A549 (cell line): Measurements from ENCODE around the gene TCF25. TPM values are rescaled to one million over a fixed set of nuclear protein-coding genes. Genes with fewer than 3 reads are reported as not detected.
"Not testable (repeated sequence)": the region's sequence is repeated elsewhere in the genome, so short reads cannot be mapped to it uniquely, and the experiment has no call there.

Source experiments
- ATAC-seq, 2 experiments: fragments of 200-7000 bp in 1 of 2; fragments of >200 bp in 1 of 2; cut with Nextera tagmentation in 1 of 2; cut with Tn5 transposase in 1 of 2; 3 replicates each; pipeline versions ENCODE4 v1.8.0 to v1.9.1; 2018 to 2020; ENCODE audit warnings: mild to moderate bottlenecking in 1 of 2, moderate library complexity in 1 of 2
- CTCF ChIA-PET: fragments of 300-600 bp; sonication (Branson Sonifier 250); formaldehyde crosslinking; extraction: SDS; loops from one replicate; lab custom pipeline; 2021; ENCODE audit warnings: antibody characterized with exemption, inconsistent platforms; lab: Yijun Ruan, JAX
- POLR2A ChIA-PET: fragments of 350-600 bp; formaldehyde crosslinking; extraction: SDS; loops from one replicate; lab custom pipeline; 2021; ENCODE audit warnings: antibody characterized with exemption, inconsistent platforms; lab: Yijun Ruan, JAX
- DNase-seq, 2 experiments: peaks; one replicate each; pipeline versions ENCODE4 v3.0.0 to v3.0.0-alpha.2; 2011 to 2016; ENCODE audit warnings: low read depth in 1 of 2, low spot score in 1 of 2
- FAIRE-seq: peaks from 2 replicates; lab custom pipeline; 2011; peaks lifted over from hg19 to GRCh38; lab: Jason Lieb, UNC
- H3K27ac ChIP-seq, 2 experiments: fragments of >200 bp; sonication (Bioruptor Twin); formaldehyde crosslinking; 3 replicates each; pipeline ENCODE4 v1.5.1; 2016 to 2017
- H3K4me1 ChIP-seq: fragments of >200 bp; sonication (Bioruptor Twin); formaldehyde crosslinking; 3 replicates; pipeline ENCODE4 v1.6.1; 2016
- H3K4me2 ChIP-seq: fragments of >200 bp; sonication (Bioruptor Twin); formaldehyde crosslinking; 3 replicates; pipeline ENCODE4 v1.6.1; 2016
- H3K4me3 ChIP-seq: fragments of >200 bp; sonication (Bioruptor Twin); formaldehyde crosslinking; 3 replicates; pipeline ENCODE4 v1.5.1; 2016
- H3K9me3 ChIP-seq: fragments of >200 bp; sonication (Bioruptor Twin); formaldehyde crosslinking; 3 replicates; pipeline ENCODE4 v1.6.1; 2016
- CBX8 ChIP-seq: fragments of 200-600 bp; sonication (generic); IDR thresholded peaks from 2 replicates; pipeline ENCODE4 v1.6.1; 2016
- CEBPB ChIP-seq, 2 experiments: fragments of >200 bp in 1 of 2; sonication (Bioruptor Twin) in 1 of 2; formaldehyde crosslinking in 1 of 2; IDR thresholded peaks; 2 replicates each; pipeline ENCODE4 v1.6.1; 2012 to 2016
- CHD2 ChIP-seq: fragments of 150-350 bp; IDR thresholded peaks from 2 replicates; pipeline ENCODE4 v1.6.1; 2014; ENCODE audit warnings: low read length; ENCODE audit not compliant: partially characterized antibody
- EHF ChIP-seq: fragments of 250-450 bp; sonication (Bioruptor Pico); IDR thresholded peaks from 2 replicates; pipeline ENCODE4 v1.5.0; 2020; ENCODE audit warnings: mild to moderate bottlenecking
- FOSB ChIP-seq: fragments of 250-450 bp; sonication (Bioruptor Pico); IDR thresholded peaks from 2 replicates; pipeline ENCODE4 v1.5.0; 2020; ENCODE audit warnings: mild to moderate bottlenecking, moderate library complexity
- HOXA7 ChIP-seq: fragments of 250-450 bp; sonication (Bioruptor Pico); IDR thresholded peaks from 2 replicates; pipeline ENCODE4 v1.5.0; 2020; ENCODE audit warnings: mild to moderate bottlenecking, moderate library complexity
- HOXB13 ChIP-seq: fragments of 250-450 bp; sonication (Bioruptor Pico); IDR thresholded peaks from 2 replicates; pipeline ENCODE4 v1.5.0; 2020; ENCODE audit warnings: low read depth, mild to moderate bottlenecking, moderate library complexity
- HOXB5 ChIP-seq: fragments of 250-450 bp; sonication (Bioruptor Pico); IDR thresholded peaks from 2 replicates; pipeline ENCODE4 v1.5.0; 2020; ENCODE audit warnings: mild to moderate bottlenecking, moderate library complexity
- JUN ChIP-seq, 2 experiments: fragments of >200 bp; sonication (Bioruptor Twin); formaldehyde crosslinking; IDR thresholded peaks; 2 replicates in 1 of 2; 3 replicates in 1 of 2; pipeline ENCODE4 v1.6.1; 2016 to 2017
- JUNB ChIP-seq: fragments of >200 bp; sonication (Bioruptor Twin); formaldehyde crosslinking; IDR thresholded peaks from 2 replicates; pipeline ENCODE4 v1.6.1; 2016
- NPAS2 ChIP-seq: fragments of 250-450 bp; sonication (Bioruptor Pico); IDR thresholded peaks from 2 replicates; pipeline ENCODE4 v1.8.0; 2022; ENCODE audit warnings: mild to moderate bottlenecking, moderate library complexity, borderline replicate concordance
- PHF8 ChIP-seq: fragments of 200-600 bp; sonication (generic); IDR thresholded peaks from 2 replicates; pipeline ENCODE4 v1.6.1; 2016; ENCODE audit warnings: low read depth, mild to moderate bottlenecking, antibody characterized with exemption, moderate library complexity, borderline replicate concordance
- POLR2A ChIP-seq: IDR thresholded peaks from 2 replicates; pipeline ENCODE4 v1.6.1; 2012; ENCODE audit warnings: mild to moderate bottlenecking, low read length
- RARB ChIP-seq: fragments of 250-450 bp; sonication (Bioruptor Pico); IDR thresholded peaks from 2 replicates; pipeline ENCODE4 v1.8.0; 2021; ENCODE audit warnings: mild to moderate bottlenecking, moderate library complexity
- RNF2 ChIP-seq: fragments of 200-600 bp; sonication (generic); IDR thresholded peaks from 2 replicates; pipeline ENCODE4 v1.6.1; 2016; ENCODE audit warnings: low read depth, mild to moderate bottlenecking, antibody characterized with exemption, moderate library complexity, borderline replicate concordance
- SREBF2 ChIP-seq: fragments of 450-650 bp; IDR thresholded peaks from 2 replicates; pipeline ENCODE4 v1.6.1; 2014; ENCODE audit warnings: mild to moderate bottlenecking, moderate library complexity
- TFCP2L1 ChIP-seq: fragments of 250-450 bp; sonication (Bioruptor Pico); IDR thresholded peaks from 2 replicates; pipeline ENCODE4 v1.5.0; 2021; ENCODE audit warnings: mild to moderate bottlenecking
- TP53 ChIP-seq: fragments of 250-450 bp; sonication (Bioruptor Pico); IDR thresholded peaks from 2 replicates; pipeline ENCODE4 v1.5.0; 2021; ENCODE audit warnings: mild to moderate bottlenecking, moderate library complexity
- ZNF302 ChIP-seq: fragments of 250-450 bp; sonication (Bioruptor Pico); IDR thresholded peaks from 2 replicates; pipeline ENCODE4 v1.9.0; 2021; ENCODE audit warnings: inconsistent platforms, mild to moderate bottlenecking, moderate library complexity
- WGBS: methylation state at CpG from one replicate; pipeline ENCODE4 v1.1.6; 2017; ENCODE audit errors: missing lambda C conversion rate; 5-methylcytosine and 5-hydroxymethylcytosine counted together
- polyA minus RNA-seq: library from RNA; depleted of rRNA, polyadenylated mRNA; stranded (reverse); fragments of >200 nt; gene quantifications from 2 replicates; pipeline ENCODE4 v1.2.3, GENCODE V29; 2011; rRNA and poly(A)+ RNA removed
- polyA plus RNA-seq, 4 experiments: library from polyadenylated mRNA; depleted of rRNA in 3 of 4; stranded (reverse); fragments of >200 nt; fragmentation: RNase III in 1 of 4; extraction: RNeasy Plus Mini Kit Qiagen cat#74134 plus additional on column Dnase treatment in 1 of 4; gene quantifications; 2 replicates in 3 of 4; 3 replicates in 1 of 4; pipeline ENCODE4 v1.2.3, GENCODE V29; 2011 to 2017
- TF ChIP-seq, protein P1 (sequence below): IDR thresholded peaks from 2 replicates; pipeline ENCODE4 v1.6.1; 2012; ENCODE audit warnings: low read depth, borderline replicate concordance
- TF ChIP-seq, protein P2 (sequence below): fragments of >200 bp; sonication (Bioruptor Twin); formaldehyde crosslinking; IDR thresholded peaks from 3 replicates; pipeline ENCODE4 v1.5.1; 2016
- TF ChIP-seq, protein P3 (sequence below): fragments of 250-450 bp; sonication (Bioruptor Pico); IDR thresholded peaks from 2 replicates; pipeline ENCODE4 v1.5.0; 2020; ENCODE audit warnings: low read depth, mild to moderate bottlenecking, moderate library complexity
- TF ChIP-seq, protein P4 (sequence below): fragments of >200 bp; sonication (Bioruptor Twin); formaldehyde crosslinking; IDR thresholded peaks from 3 replicates; pipeline ENCODE4 v1.6.1; 2016
- TF ChIP-seq, protein P5 (sequence below): IDR thresholded peaks from 2 replicates; pipeline ENCODE4 v1.6.1; 2012

TCF25 gene, protein sequence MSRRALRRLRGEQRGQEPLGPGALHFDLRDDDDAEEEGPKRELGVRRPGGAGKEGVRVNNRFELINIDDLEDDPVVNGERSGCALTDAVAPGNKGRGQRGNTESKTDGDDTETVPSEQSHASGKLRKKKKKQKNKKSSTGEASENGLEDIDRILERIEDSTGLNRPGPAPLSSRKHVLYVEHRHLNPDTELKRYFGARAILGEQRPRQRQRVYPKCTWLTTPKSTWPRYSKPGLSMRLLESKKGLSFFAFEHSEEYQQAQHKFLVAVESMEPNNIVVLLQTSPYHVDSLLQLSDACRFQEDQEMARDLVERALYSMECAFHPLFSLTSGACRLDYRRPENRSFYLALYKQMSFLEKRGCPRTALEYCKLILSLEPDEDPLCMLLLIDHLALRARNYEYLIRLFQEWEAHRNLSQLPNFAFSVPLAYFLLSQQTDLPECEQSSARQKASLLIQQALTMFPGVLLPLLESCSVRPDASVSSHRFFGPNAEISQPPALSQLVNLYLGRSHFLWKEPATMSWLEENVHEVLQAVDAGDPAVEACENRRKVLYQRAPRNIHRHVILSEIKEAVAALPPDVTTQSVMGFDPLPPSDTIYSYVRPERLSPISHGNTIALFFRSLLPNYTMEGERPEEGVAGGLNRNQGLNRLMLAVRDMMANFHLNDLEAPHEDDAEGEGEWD
- 80.4 and 125 TPM in 2 replicates for polyA plus RNA-seq (2011; rRNA removed)
- 137 and 156 TPM in 2 replicates for polyA plus RNA-seq (2012; cell fraction: cytosol; rRNA removed)
- 508 and 516 TPM in 2 replicates for polyA plus RNA-seq (2012; cell fraction: nucleus; rRNA removed)
- polyA plus RNA-seq (2017; fragmentation: RNase III; extraction: RNeasy Plus Mini Kit Qiagen cat#74134 plus additional on column Dnase treatment) = 116 to 125 TPM (median 122 TPM) in 3 replicates
- polyA minus RNA-seq = 77.0 and 79.2 TPM in 2 replicates

DNA sequence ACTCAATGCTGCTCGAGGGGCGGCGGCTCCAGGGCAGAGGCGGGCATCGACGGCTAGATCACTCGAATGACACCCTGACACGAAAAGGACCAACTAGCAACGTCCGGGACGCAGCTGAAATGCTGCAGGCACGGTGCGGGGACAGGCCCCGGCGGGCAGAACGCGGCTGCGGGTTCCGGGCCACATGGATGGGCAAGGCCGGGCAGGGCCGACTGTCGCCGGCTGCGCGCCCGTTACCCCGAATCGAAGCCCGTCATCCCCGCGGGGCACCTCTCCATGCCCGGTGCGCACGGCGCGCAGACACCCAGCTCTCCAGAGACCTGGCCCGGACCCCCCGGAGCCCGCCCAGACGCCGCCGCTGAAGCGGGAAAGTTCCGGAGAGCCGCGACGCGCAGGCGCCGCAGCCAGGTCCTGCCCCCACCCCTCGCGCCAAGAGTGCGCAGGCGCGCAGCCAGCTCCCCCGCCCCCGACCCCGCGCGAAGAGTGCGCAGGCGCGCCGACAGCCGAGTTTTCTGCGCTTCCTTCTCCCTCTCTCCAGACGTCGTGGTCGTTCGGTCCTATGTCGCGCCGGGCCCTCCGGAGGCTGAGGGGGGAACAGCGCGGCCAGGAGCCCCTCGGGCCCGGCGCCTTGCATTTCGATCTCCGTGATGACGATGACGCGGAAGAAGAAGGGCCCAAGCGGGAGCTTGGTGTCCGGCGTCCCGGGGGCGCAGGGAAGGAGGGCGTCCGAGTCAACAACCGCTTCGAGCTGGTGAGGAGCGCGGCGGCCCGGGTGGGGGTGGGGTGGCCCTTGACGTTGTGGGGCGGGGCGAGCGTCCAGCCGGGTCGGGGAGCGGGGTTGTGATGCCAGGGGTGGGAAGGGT, at the start of gene TCF25:
TSS of gene TCF25 (plus strand) at position 484 of the 863 bp plus-strand sequence. CDS start at position 560, 76 bp downstream.
- H3K9me3 ChIP-seq = peaks cover 2% of the 10 kb centered on the region; the same call in 2 of the 3 replicates
- TF ChIP-seq POLR2A (peak; percentile 54), TP53 (CRISPR knock-in tag) (peak; percentile 75; the same call in 1 of the 2 replicates), RARB (CRISPR knock-in tag) (peak; percentile 49; the same call in 1 of the 2 replicates), NPAS2 (peak; percentile 42; the same call in 1 of the 2 replicates), EHF (peak; percentile 87; the same call in 1 of the 2 replicates), JUNB (no peak), HOXA7 (CRISPR knock-in tag) (peak; percentile 73; the same call in 1 of the 2 replicates), CEBPB (IDR thresholded peaks at IDR 0.05) (no peak), SREBF2 (no peak), HOXB5 (CRISPR knock-in tag) (peak; percentile 87; the same call in 1 of the 2 replicates), ZNF302 (0 out of 2 replicates have a peak, but pooled peaks have one; percentile 41), HOXB13 (CRISPR knock-in tag) (peak; percentile 94), RNF2 (0 out of 2 replicates have a peak, but pooled peaks have one; percentile 37), JUN (IDR thresholded peaks at IDR 0.05) (peak; percentile 83 to 88; a peak in 4 of 5 replicates), PHF8 (peak; percentile 61), FOSB (peak; percentile 81; the same call in 1 of the 2 replicates), CHD2 (peak; percentile 23), CBX8 (no peak), TFCP2L1 (peak; percentile 90)
- TF ChIP-seq, protein P1, sequence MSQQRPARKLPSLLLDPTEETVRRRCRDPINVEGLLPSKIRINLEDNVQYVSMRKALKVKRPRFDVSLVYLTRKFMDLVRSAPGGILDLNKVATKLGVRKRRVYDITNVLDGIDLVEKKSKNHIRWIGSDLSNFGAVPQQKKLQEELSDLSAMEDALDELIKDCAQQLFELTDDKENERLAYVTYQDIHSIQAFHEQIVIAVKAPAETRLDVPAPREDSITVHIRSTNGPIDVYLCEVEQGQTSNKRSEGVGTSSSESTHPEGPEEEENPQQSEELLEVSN = peak; percentile 97
- TF ChIP-seq, protein P2, sequence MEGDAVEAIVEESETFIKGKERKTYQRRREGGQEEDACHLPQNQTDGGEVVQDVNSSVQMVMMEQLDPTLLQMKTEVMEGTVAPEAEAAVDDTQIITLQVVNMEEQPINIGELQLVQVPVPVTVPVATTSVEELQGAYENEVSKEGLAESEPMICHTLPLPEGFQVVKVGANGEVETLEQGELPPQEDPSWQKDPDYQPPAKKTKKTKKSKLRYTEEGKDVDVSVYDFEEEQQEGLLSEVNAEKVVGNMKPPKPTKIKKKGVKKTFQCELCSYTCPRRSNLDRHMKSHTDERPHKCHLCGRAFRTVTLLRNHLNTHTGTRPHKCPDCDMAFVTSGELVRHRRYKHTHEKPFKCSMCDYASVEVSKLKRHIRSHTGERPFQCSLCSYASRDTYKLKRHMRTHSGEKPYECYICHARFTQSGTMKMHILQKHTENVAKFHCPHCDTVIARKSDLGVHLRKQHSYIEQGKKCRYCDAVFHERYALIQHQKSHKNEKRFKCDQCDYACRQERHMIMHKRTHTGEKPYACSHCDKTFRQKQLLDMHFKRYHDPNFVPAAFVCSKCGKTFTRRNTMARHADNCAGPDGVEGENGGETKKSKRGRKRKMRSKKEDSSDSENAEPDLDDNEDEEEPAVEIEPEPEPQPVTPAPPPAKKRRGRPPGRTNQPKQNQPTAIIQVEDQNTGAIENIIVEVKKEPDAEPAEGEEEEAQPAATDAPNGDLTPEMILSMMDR = no peak
- TF ChIP-seq, protein P3, sequence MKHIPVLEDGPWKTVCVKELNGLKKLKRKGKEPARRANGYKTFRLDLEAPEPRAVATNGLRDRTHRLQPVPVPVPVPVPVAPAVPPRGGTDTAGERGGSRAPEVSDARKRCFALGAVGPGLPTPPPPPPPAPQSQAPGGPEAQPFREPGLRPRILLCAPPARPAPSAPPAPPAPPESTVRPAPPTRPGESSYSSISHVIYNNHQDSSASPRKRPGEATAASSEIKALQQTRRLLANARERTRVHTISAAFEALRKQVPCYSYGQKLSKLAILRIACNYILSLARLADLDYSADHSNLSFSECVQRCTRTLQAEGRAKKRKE = peak; percentile 87
- TF ChIP-seq, protein P4, sequence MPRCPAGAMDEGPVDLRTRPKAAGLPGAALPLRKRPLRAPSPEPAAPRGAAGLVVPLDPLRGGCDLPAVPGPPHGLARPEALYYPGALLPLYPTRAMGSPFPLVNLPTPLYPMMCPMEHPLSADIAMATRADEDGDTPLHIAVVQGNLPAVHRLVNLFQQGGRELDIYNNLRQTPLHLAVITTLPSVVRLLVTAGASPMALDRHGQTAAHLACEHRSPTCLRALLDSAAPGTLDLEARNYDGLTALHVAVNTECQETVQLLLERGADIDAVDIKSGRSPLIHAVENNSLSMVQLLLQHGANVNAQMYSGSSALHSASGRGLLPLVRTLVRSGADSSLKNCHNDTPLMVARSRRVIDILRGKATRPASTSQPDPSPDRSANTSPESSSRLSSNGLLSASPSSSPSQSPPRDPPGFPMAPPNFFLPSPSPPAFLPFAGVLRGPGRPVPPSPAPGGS = peak; percentile 61; the same call in 1 of the 3 replicates
- TF ChIP-seq, protein P5, sequence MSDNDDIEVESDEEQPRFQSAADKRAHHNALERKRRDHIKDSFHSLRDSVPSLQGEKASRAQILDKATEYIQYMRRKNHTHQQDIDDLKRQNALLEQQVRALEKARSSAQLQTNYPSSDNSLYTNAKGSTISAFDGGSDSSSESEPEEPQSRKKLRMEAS = peak; percentile 96
- WGBS = 0% methylated on average over 7 of the region's 104 CpGs
- POLR2A ChIA-PET = interaction anchor here (0.5 to 3.0 kb wide), 30 partner anchors 8 to 282 kb away, joined by 3 to 34 read pairs (median 4); partner anchors contain the start of genes FANCA, MC1R, SPIRE2 and TUBB3
- ATAC-seq (peak; percentile 78 to 80), FAIRE-seq (no peak), DNase-seq (peak; percentile 73 to 91)
- H3K4me3 ChIP-seq = peak within 1 kb of the TSS; percentile 85
- H3K4me2 ChIP-seq = peak within 1 kb of the TSS; percentile 95
- CTCF ChIA-PET = interaction anchor here (0.7 to 5.7 kb wide), 3 partner anchors 11 to 167 kb away, joined by 3 to 79 read pairs (median 3); no protein-coding TSS in a partner anchor
- peaks cover 12% of the 10 kb centered on the region; the same call in 1 of the 3 replicates for H3K4me1 ChIP-seq
- peak within 1 kb of the TSS; percentile 96 to 99 for H3K27ac ChIP-seq

DNA sequence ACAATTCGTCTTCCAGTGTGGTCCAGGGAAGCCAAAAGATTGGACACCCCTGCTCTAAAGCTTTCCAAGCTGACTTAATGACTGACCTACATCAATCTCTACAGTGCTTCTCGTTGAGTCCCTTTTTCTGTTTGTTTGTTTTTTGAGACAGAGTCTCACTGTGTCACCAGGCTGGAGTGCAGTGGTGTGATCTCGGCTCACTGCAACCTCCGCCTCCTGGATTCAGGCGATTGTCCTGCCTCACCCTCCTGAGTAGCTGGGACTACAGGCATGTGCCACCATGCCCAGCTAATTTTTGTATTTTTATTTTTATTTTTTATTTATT, 49.6 kb upstream of the TCF25 start:
- POLR2A ChIA-PET, FAIRE-seq, ATAC-seq: not testable (repeated sequence)

More for the DNA sequence above, 49.6 kb upstream of the TCF25 start:
- H3K4me3 ChIP-seq, H3K9me3 ChIP-seq, H3K4me2 ChIP-seq, DNase-seq, H3K4me1 ChIP-seq, H3K27ac ChIP-seq: not testable (repeated sequence)
- WGBS = 76% methylated on average over 5 of the region's 5 CpGs
- CTCF ChIA-PET = interaction anchor here (0.8 to 2.7 kb wide), 3 partner anchors 10 to 37 kb away, joined by 3 to 15 read pairs (median 3); no protein-coding TSS in a partner anchor
